CD4-positive, CD25-positive, alpha-beta regulatory T cell (primary cell): ENCODE results near the gene GARRE1. TPM values are rescaled to one million over a fixed set of nuclear protein-coding genes. Genes with fewer than 3 reads are reported as not detected.
A peak's percentile ranks its signal among the peaks of the same experiment; 100 is the strongest.
"Not testable (repeated sequence)": the region's sequence is repeated elsewhere in the genome, so short reads cannot be mapped to it uniquely, and the experiment has no call there.

Experiments used
- ATAC-seq, 2 donors: fragments of 150-1000 bp; cut with Tn5 transposase; one replicate each; pipeline ENCODE4 v1.10.0; 2021; ENCODE audit warnings: low read depth in 2 of 2, moderate number of reproducible peaks in 2 of 2, moderate library complexity in 1 of 2
- DNase-seq, 3 donors: peaks; one replicate each; pipeline versions ENCODE4 v3.0.0 to v3.0.0-alpha.2; 2012 to 2022; ENCODE audit warnings: mixed read lengths in 1 of 3
- H3K27ac ChIP-seq: one replicate; pipeline ENCODE4 v1.7.0; 2013; ENCODE audit warnings: mild to moderate bottlenecking, low read length; ENCODE audit not compliant: insufficient read depth, poor library complexity, severe bottlenecking
- H3K27me3 ChIP-seq: one replicate; pipeline ENCODE4 v1.7.0; 2013; ENCODE audit warnings: low read length; ENCODE audit not compliant: control insufficient read depth, insufficient read depth
- H3K36me3 ChIP-seq: one replicate; pipeline ENCODE4 v1.7.0; 2013; ENCODE audit warnings: mild to moderate bottlenecking, low read length, moderate library complexity; ENCODE audit not compliant: control insufficient read depth, insufficient read depth
- H3K4me1 ChIP-seq: 2 replicates; pipeline ENCODE4 v1.7.0; 2013; ENCODE audit warnings: mild to moderate bottlenecking, low read length; ENCODE audit not compliant: insufficient read depth, control insufficient read depth, poor library complexity, severe bottlenecking
- H3K4me3 ChIP-seq: one replicate; pipeline ENCODE4 v1.7.0; 2013; ENCODE audit warnings: low read depth, mild to moderate bottlenecking, low read length, moderate library complexity
- H3K9me3 ChIP-seq, 2 experiments: 1 replicate in 1 of 2; 2 replicates in 1 of 2; pipeline ENCODE4 v1.7.0; 2013; ENCODE audit warnings: low read length in 2 of 2, mild to moderate bottlenecking in 1 of 2, moderate library complexity in 1 of 2; ENCODE audit not compliant: control insufficient read depth in 2 of 2
- H3K27ac Mint-ChIP-seq, 3 donors: one replicate each; pipeline ENCODE4 v1.8.0; 2020 to 2022; ENCODE audit warnings: mild to moderate bottlenecking in 3 of 3, mixed read lengths in 3 of 3, moderate library complexity in 2 of 3
- H3K27me3 Mint-ChIP-seq: one replicate; pipeline ENCODE4 v1.8.0; 2022; ENCODE audit warnings: mild to moderate bottlenecking, mixed read lengths
- H3K36me3 Mint-ChIP-seq: one replicate; pipeline ENCODE4 v1.8.0; 2020; ENCODE audit warnings: mixed read lengths
- H3K4me1 Mint-ChIP-seq, 4 donors: one replicate each; pipeline ENCODE4 v1.8.0; 2020 to 2022; ENCODE audit warnings: mixed read lengths in 4 of 4, mild to moderate bottlenecking in 1 of 4
- H3K4me3 Mint-ChIP-seq, 4 donors: one replicate each; pipeline ENCODE4 v1.8.0; 2020 to 2022; ENCODE audit warnings: mild to moderate bottlenecking in 4 of 4, mixed read lengths in 4 of 4, moderate library complexity in 3 of 4
- H3K9me3 Mint-ChIP-seq, 7 donors: one replicate each; pipeline ENCODE4 v1.8.0; 2020 to 2022; ENCODE audit warnings: mixed read lengths in 7 of 7, mild to moderate bottlenecking in 3 of 7, moderate library complexity in 2 of 7
- polyA plus RNA-seq, 4 donors: library from polyadenylated mRNA; unstranded; fragments of 300-500 nt; fragmentation: Illumina TruSeq; gene quantifications; one replicate each; pipeline ENCODE4 v1.2.3, GENCODE V29; 2021
- total RNA-seq: library from RNA; stranded (reverse); gene quantifications from one replicate; pipeline ENCODE4 v1.2.3, GENCODE V29; 2022

The GARRE1 gene
- total and polyA plus RNA-seq, 5 donors from 2014 or later: 3.2 to 47.4 (median 5.1) TPM

- not testable (repeated sequence) for H3K4me1 ChIP-seq, H3K9me3 Mint-ChIP-seq, H3K27me3 Mint-ChIP-seq, H3K27ac ChIP-seq, H3K9me3 ChIP-seq, H3K27ac Mint-ChIP-seq, H3K4me1 Mint-ChIP-seq, H3K4me3 Mint-ChIP-seq, ATAC-seq, H3K27me3 ChIP-seq, H3K36me3 ChIP-seq, DNase-seq, H3K36me3 Mint-ChIP-seq, H3K4me3 ChIP-seq
Measured at GRCh38 chr19:34243138-34243875, 11.0 kb upstream of the GARRE1 start.

- Histone ChIP-seq H3K9me3 (no peaks in the 10 kb centered on the region), H3K27me3 (no peaks in the 10 kb centered on the region), H3K36me3 (no peaks in the 10 kb centered on the region), H3K4me1 (no peaks in the 10 kb centered on the region), H3K4me3 (no peak overlapping the region), H3K27ac (no peak overlapping the region)
- Mint-ChIP-seq H3K4me3 (no peak overlapping the region), H3K27ac (peak overlapping the region in 1 of 3 donors; percentile 85), H3K4me1 (peaks cover 0 to 7% (median 2%) of the 10 kb centered on the region in 4 donors), H3K36me3 (no peaks in the 10 kb centered on the region), H3K27me3 (no peaks in the 10 kb centered on the region), H3K9me3 (no peaks in the 10 kb centered on the region)
- ATAC-seq: no peak
- DNase-seq: no peak
Measured at GRCh38 chr19:34243876-34244578, 10.3 kb upstream of the GARRE1 start.

- no peak overlapping the region for H3K4me3 Mint-ChIP-seq
- DNase-seq (no peak), ATAC-seq (no peak)
- H3K36me3 Mint-ChIP-seq: no peaks in the 10 kb centered on the region
- peaks cover 0 to 5% (median 2%) of the 10 kb centered on the region in 4 donors for H3K4me1 Mint-ChIP-seq
- Histone ChIP-seq H3K9me3 (no peaks in the 10 kb centered on the region), H3K4me3 (no peak overlapping the region), H3K27ac (no peak overlapping the region), H3K36me3 (no peaks in the 10 kb centered on the region), H3K27me3 (no peaks in the 10 kb centered on the region), H3K4me1 (no peaks in the 10 kb centered on the region)
- H3K27ac Mint-ChIP-seq: no peak overlapping the region
- H3K27me3 Mint-ChIP-seq: no peaks in the 10 kb centered on the region
- H3K9me3 Mint-ChIP-seq: no peaks in the 10 kb centered on the region
Measured at GRCh38 chr19:34244611-34245299, 9.6 kb upstream of the GARRE1 start.

GRCh38 chr19:34246340-34246739 lies 8.0 kb upstream of the GARRE1 start:
- ATAC-seq: no peak
- peaks cover 0 to 5% (median 2%) of the 10 kb centered on the region in 4 donors for H3K4me1 Mint-ChIP-seq
- no peak overlapping the region for H3K4me3 ChIP-seq
- no peaks in the 10 kb centered on the region for H3K27me3 ChIP-seq
- no peaks in the 10 kb centered on the region for H3K27me3 Mint-ChIP-seq
- no peaks in the 10 kb centered on the region for H3K36me3 ChIP-seq
- H3K9me3 Mint-ChIP-seq: peaks cover 0 to 2% (median 0%) of the 10 kb centered on the region in 7 donors
- no peaks in the 10 kb centered on the region for H3K36me3 Mint-ChIP-seq
- H3K4me3 Mint-ChIP-seq: no peak overlapping the region
- H3K4me1 ChIP-seq: no peaks in the 10 kb centered on the region
- H3K27ac ChIP-seq: no peak overlapping the region
- no peaks in the 10 kb centered on the region for H3K9me3 ChIP-seq
- DNase-seq: no peak
- no peak overlapping the region for H3K27ac Mint-ChIP-seq

- no peak overlapping the region for H3K4me3 ChIP-seq
- Mint-ChIP-seq H3K27ac (no peak overlapping the region), H3K4me1 (peaks cover 3 to 8% (median 6%) of the 10 kb centered on the region in 4 donors)
Measured at GRCh38 chr19:34248941-34249340, 5.4 kb upstream of the GARRE1 start.

GRCh38 chr19:34253167-34253566 lies 1.2 kb upstream of the GARRE1 start:
- not testable (repeated sequence) for H3K4me3 ChIP-seq, DNase-seq, ATAC-seq, H3K27me3 ChIP-seq, H3K36me3 Mint-ChIP-seq, H3K27me3 Mint-ChIP-seq, H3K27ac ChIP-seq, H3K9me3 ChIP-seq, H3K9me3 Mint-ChIP-seq, H3K36me3 ChIP-seq
- Mint-ChIP-seq H3K4me3 (peak overlapping the region; percentile 94 to 100 (median 98)), H3K4me1 (peaks cover 16 to 38% (median 27%) of the 10 kb centered on the region in 4 donors), H3K27ac (peak overlapping the region in 1 of 3 donors; percentile 95)
- peaks cover 18% of the 10 kb centered on the region for H3K4me1 ChIP-seq

More at GRCh38 chr19:34248941-34249340, 5.4 kb upstream of the GARRE1 start:
- no peaks in the 10 kb centered on the region for H3K27me3 ChIP-seq
- DNase-seq: no peak
- peaks cover 3% of the 10 kb centered on the region for H3K4me1 ChIP-seq
- no peaks in the 10 kb centered on the region for H3K36me3 ChIP-seq
- H3K27ac ChIP-seq: no peak overlapping the region
- Mint-ChIP-seq H3K36me3 (peaks cover 1% of the 10 kb centered on the region), H3K9me3 (peaks cover 0 to 2% (median 0%) of the 10 kb centered on the region in 7 donors), H3K27me3 (no peaks in the 10 kb centered on the region), H3K4me3 (no peak overlapping the region)
- no peaks in the 10 kb centered on the region for H3K9me3 ChIP-seq
- ATAC-seq: no peak

- not testable (repeated sequence) for H3K36me3 ChIP-seq, H3K36me3 Mint-ChIP-seq, H3K27me3 ChIP-seq, ATAC-seq, DNase-seq, H3K9me3 Mint-ChIP-seq, H3K9me3 ChIP-seq, H3K27me3 Mint-ChIP-seq
- H3K4me1 Mint-ChIP-seq: peaks cover 16 to 41% (median 28%) of the 10 kb centered on the region in 4 donors
- H3K27ac Mint-ChIP-seq: peak overlapping the region; percentile 95 to 100 (median 99)
- Histone ChIP-seq H3K4me3 (peak overlapping the region; percentile 84), H3K4me1 (peaks cover 18% of the 10 kb centered on the region), H3K27ac (peak overlapping the region; percentile 89)
- H3K4me3 Mint-ChIP-seq: peak overlapping the region; percentile 94 to 100 (median 98)
Measured at GRCh38 chr19:34253681-34254045, 691 bp upstream of the GARRE1 start.
